Astrocyte (in vitro differentiated cells and primary cell): Measurements from ENCODE around the gene OR2T4. TPM values are rescaled to one million over a fixed set of nuclear protein-coding genes. Genes with fewer than 3 reads are reported as not detected.

ENCODE experiments used
- DNase-seq: peaks from one replicate; pipeline ENCODE4 v3.0.0-alpha.2; 2010; ENCODE audit warnings: low read depth
- FAIRE-seq: peaks from 2 replicates; lab custom pipeline; 2011; peaks lifted over from hg19 to GRCh38; lab: Jason Lieb, UNC
- H2AFZ ChIP-seq: 2 replicates; pipeline ENCODE4 v1.6.0; 2012; ENCODE audit warnings: low read depth, low read length, inconsistent platforms
- H3K27ac ChIP-seq: 2 replicates; pipeline ENCODE4 v1.5.1; 2011; ENCODE audit warnings: low read depth, low read length, inconsistent platforms
- H3K27me3 ChIP-seq: 2 replicates; pipeline ENCODE4 v1.6.0; 2011; ENCODE audit warnings: low read length, inconsistent platforms; ENCODE audit not compliant: insufficient read depth
- H3K36me3 ChIP-seq: 2 replicates; pipeline ENCODE4 v1.5.1; 2011; ENCODE audit warnings: low read length, inconsistent platforms; ENCODE audit not compliant: insufficient read depth
- H3K4me1 ChIP-seq: 2 replicates; pipeline ENCODE4 v1.5.1; 2011; ENCODE audit warnings: low read length, inconsistent platforms; ENCODE audit not compliant: insufficient read depth
- H3K4me2 ChIP-seq: 2 replicates; pipeline ENCODE4 v1.6.0; 2012; ENCODE audit warnings: low read length, inconsistent platforms
- H3K4me3 ChIP-seq: 2 replicates; pipeline ENCODE4 v1.5.1; 2011; ENCODE audit warnings: low read depth, mild to moderate bottlenecking, low read length, inconsistent platforms; ENCODE audit not compliant: insufficient read depth
- H3K79me2 ChIP-seq: 2 replicates; pipeline ENCODE4 v1.6.0; 2012; ENCODE audit warnings: mild to moderate bottlenecking, low read length, inconsistent platforms; ENCODE audit not compliant: insufficient read depth
- H3K9ac ChIP-seq: 2 replicates; pipeline ENCODE4 v1.6.0; 2012; ENCODE audit warnings: mild to moderate bottlenecking, low read length, inconsistent platforms
- H3K9me3 ChIP-seq: 2 replicates; pipeline ENCODE4 v1.5.1; 2012; ENCODE audit warnings: low read depth, mild to moderate bottlenecking, low read length, inconsistent platforms; ENCODE audit not compliant: insufficient read depth
- H4K20me1 ChIP-seq: 2 replicates; pipeline ENCODE4 v1.6.0; 2012; ENCODE audit warnings: low read length, inconsistent platforms; ENCODE audit not compliant: insufficient read depth
- H3K27ac Mint-ChIP-seq: one replicate; pipeline ENCODE4 v1.8.0; 2021; ENCODE audit warnings: mild to moderate bottlenecking, mixed read lengths; ENCODE audit not compliant: unreplicated experiment
- H3K27me3 Mint-ChIP-seq: one replicate; pipeline ENCODE4 v1.8.0; 2021; ENCODE audit warnings: low read depth, mixed read lengths; ENCODE audit not compliant: unreplicated experiment
- H3K36me3 Mint-ChIP-seq: one replicate; pipeline ENCODE4 v1.8.0; 2021; ENCODE audit warnings: low read depth, mixed read lengths; ENCODE audit not compliant: unreplicated experiment
- H3K4me1 Mint-ChIP-seq: one replicate; pipeline ENCODE4 v1.8.0; 2021; ENCODE audit warnings: low read depth, mixed read lengths; ENCODE audit not compliant: unreplicated experiment
- H3K4me3 Mint-ChIP-seq: one replicate; pipeline ENCODE4 v1.8.0; 2021; ENCODE audit warnings: mild to moderate bottlenecking, moderate library complexity, mixed read lengths; ENCODE audit not compliant: unreplicated experiment
- H3K9me3 Mint-ChIP-seq: one replicate; pipeline ENCODE4 v1.8.0; 2021; ENCODE audit warnings: mild to moderate bottlenecking, mixed read lengths; ENCODE audit not compliant: unreplicated experiment
- CTCF ChIP-seq: IDR thresholded peaks from 2 replicates; pipeline ENCODE4 v1.5.1; 2011; ENCODE audit warnings: low read depth, mild to moderate bottlenecking, inconsistent platforms, low read length, moderate library complexity; ENCODE audit not compliant: insufficient read depth
- EZH2 ChIP-seq: IDR thresholded peaks from 2 replicates; pipeline ENCODE4 v1.6.1; 2012; ENCODE audit warnings: mild to moderate bottlenecking, low read length, inconsistent platforms; ENCODE audit not compliant: insufficient read depth
- total RNA-seq: library from RNA; stranded (reverse); gene quantifications from 2 replicates; pipeline ENCODE4 v1.2.1, GENCODE V29; 2021

The OR2T4 gene
- total RNA-seq, 1 donor from 2014 or later, result not detected

GRCh38 chr1:248366609-248367008 lies 5.1 kb downstream of the OR2T4 start:
- H3K79me2 ChIP-seq, result no peaks in the 10 kb centered on the region
- H3K4me3 ChIP-seq, result no peak overlapping the region
- H3K9me3 Mint-ChIP-seq, result peaks cover 4% of the 10 kb centered on the region
- DNase-seq (no peak), FAIRE-seq (no peak)
- no peak overlapping the region for H2AFZ ChIP-seq
- no peak overlapping the region for H3K4me2 ChIP-seq
- no peaks in the 10 kb centered on the region for H3K4me1 ChIP-seq
- H3K36me3 Mint-ChIP-seq, result no peaks in the 10 kb centered on the region
- no peaks in the 10 kb centered on the region for H3K27me3 ChIP-seq
- no peaks in the 10 kb centered on the region for H3K4me1 Mint-ChIP-seq
- H4K20me1 ChIP-seq, result no peaks in the 10 kb centered on the region
- H3K9ac ChIP-seq, result no peak overlapping the region
- H3K27ac ChIP-seq, result no peak overlapping the region
- no peak overlapping the region for H3K4me3 Mint-ChIP-seq
- no peak overlapping the region for H3K27ac Mint-ChIP-seq
- peaks cover 3% of the 10 kb centered on the region for H3K9me3 ChIP-seq
- H3K36me3 ChIP-seq, result no peaks in the 10 kb centered on the region
- no peak for TF ChIP-seq EZH2
- TF ChIP-seq CTCF, result no peak
- H3K27me3 Mint-ChIP-seq, result no peaks in the 10 kb centered on the region

GRCh38 chr1:248372394-248372793 lies 10.9 kb downstream of the OR2T4 start:
- no peaks in the 10 kb centered on the region for H3K4me1 Mint-ChIP-seq
- Histone ChIP-seq H3K27ac (no peak overlapping the region), H3K4me3 (no peak overlapping the region), H3K4me2 (no peak overlapping the region), H4K20me1 (no peaks in the 10 kb centered on the region), H2AFZ (no peak overlapping the region), H3K36me3 (no peaks in the 10 kb centered on the region), H3K9me3 (peaks cover 3% of the 10 kb centered on the region), H3K9ac (no peak overlapping the region), H3K79me2 (no peaks in the 10 kb centered on the region), H3K27me3 (no peaks in the 10 kb centered on the region), H3K4me1 (no peaks in the 10 kb centered on the region)
- no peak for DNase-seq
- no peak for FAIRE-seq
- H3K27me3 Mint-ChIP-seq, result no peaks in the 10 kb centered on the region
- no peaks in the 10 kb centered on the region for H3K36me3 Mint-ChIP-seq
- peaks cover 9% of the 10 kb centered on the region for H3K9me3 Mint-ChIP-seq
- no peak for TF ChIP-seq CTCF
- no peak for TF ChIP-seq EZH2
- H3K27ac Mint-ChIP-seq, result no peak overlapping the region
- no peak overlapping the region for H3K4me3 Mint-ChIP-seq

GRCh38 chr1:248373761-248374160 lies 12.3 kb downstream of the OR2T4 start:
- Histone ChIP-seq H3K4me2 (no peak overlapping the region), H3K9ac (no peak overlapping the region), H3K27ac (no peak overlapping the region), H3K36me3 (no peaks in the 10 kb centered on the region), H3K4me1 (no peaks in the 10 kb centered on the region), H3K79me2 (no peaks in the 10 kb centered on the region), H2AFZ (no peak overlapping the region), H4K20me1 (no peaks in the 10 kb centered on the region), H3K9me3 (peaks cover 3% of the 10 kb centered on the region), H3K4me3 (no peak overlapping the region), H3K27me3 (no peaks in the 10 kb centered on the region)
- Mint-ChIP-seq H3K9me3 (peaks cover 9% of the 10 kb centered on the region), H3K27ac (no peak overlapping the region), H3K4me1 (no peaks in the 10 kb centered on the region), H3K36me3 (no peaks in the 10 kb centered on the region), H3K27me3 (no peaks in the 10 kb centered on the region), H3K4me3 (no peak overlapping the region)
- FAIRE-seq (no peak), DNase-seq (no peak)
- no peak for TF ChIP-seq CTCF
- no peak for TF ChIP-seq EZH2
